ENCODE data around the gene ELOA. TPM values are rescaled to one million over a fixed set of nuclear protein-coding genes. Genes with fewer than 3 reads are reported as not detected.
A peak's percentile ranks its signal among the peaks of the same experiment; 100 is the strongest.

The ELOA gene
- total RNA-seq, 1 experiment from 2014 or later = 69.8 TPM

DNA sequence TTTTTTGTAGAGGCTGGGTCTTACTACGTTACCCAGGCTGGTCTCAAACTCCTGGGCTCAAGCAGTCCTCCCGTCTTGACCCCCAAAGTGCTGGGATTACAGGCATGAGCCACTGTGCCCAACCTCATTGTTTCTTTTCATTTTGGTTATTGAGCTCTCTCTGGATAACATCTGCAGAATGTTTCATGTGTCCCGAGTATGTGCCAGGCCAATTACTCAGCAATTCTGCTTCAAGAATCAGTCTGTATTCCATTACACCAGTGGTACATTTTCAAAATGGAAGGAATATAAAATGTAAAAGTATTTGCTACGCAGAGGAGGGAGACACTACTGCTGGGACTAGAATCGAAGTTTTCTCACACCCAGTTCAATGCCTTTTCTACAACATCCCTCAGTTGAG is 1.7 kb upstream of the ELOA start:
- Histone ChIP-seq H3K27ac (ENCODE audit: low read depth, low read length, poor library complexity, severe bottlenecking) (no peak overlapping the region), H3K9me3 (ENCODE audit: low read depth, low read length, poor library complexity, severe bottlenecking) (no peaks in the 10 kb centered on the region), H3K27me3 (replicated peaks; ENCODE audit: insufficient read depth, low read depth, low read length, poor library complexity) (no peaks in the 10 kb centered on the region), H3K36me3 (ENCODE audit: insufficient read depth, low read length, poor library complexity, severe bottlenecking) (peaks cover 4% of the 10 kb centered on the region), H3K4me3 (ENCODE audit: low read depth, low read length, poor library complexity, severe bottlenecking) (no peak overlapping the region), H3K4me1 (ENCODE audit: insufficient read depth, low read length, poor library complexity, severe bottlenecking) (peaks cover 12% of the 10 kb centered on the region)
- intact Hi-C loops (cut with micrococcal nuclease; ENCODE audit: unreplicated experiment) = no loop called here
- DNase-seq (ENCODE audit: low spot score) = no peak
- no TSS peak for BruUV-seq (replicated peaks)
- ChIA-PET CTCF (no interaction called here), POLR2A (ENCODE audit: low non-redundant PET) (no interaction called here)
- TF ChIP-seq EZH2 (IDR thresholded peaks at IDR 0.05; ENCODE audit: borderline replicate concordance, low read depth, low read length, poor library complexity, severe bottlenecking) = no peak
- TF ChIP-seq, protein P1, sequence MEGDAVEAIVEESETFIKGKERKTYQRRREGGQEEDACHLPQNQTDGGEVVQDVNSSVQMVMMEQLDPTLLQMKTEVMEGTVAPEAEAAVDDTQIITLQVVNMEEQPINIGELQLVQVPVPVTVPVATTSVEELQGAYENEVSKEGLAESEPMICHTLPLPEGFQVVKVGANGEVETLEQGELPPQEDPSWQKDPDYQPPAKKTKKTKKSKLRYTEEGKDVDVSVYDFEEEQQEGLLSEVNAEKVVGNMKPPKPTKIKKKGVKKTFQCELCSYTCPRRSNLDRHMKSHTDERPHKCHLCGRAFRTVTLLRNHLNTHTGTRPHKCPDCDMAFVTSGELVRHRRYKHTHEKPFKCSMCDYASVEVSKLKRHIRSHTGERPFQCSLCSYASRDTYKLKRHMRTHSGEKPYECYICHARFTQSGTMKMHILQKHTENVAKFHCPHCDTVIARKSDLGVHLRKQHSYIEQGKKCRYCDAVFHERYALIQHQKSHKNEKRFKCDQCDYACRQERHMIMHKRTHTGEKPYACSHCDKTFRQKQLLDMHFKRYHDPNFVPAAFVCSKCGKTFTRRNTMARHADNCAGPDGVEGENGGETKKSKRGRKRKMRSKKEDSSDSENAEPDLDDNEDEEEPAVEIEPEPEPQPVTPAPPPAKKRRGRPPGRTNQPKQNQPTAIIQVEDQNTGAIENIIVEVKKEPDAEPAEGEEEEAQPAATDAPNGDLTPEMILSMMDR (conservative IDR thresholded peaks at IDR 0.05; ENCODE audit: low read depth, low read length) = no peak

DNA sequence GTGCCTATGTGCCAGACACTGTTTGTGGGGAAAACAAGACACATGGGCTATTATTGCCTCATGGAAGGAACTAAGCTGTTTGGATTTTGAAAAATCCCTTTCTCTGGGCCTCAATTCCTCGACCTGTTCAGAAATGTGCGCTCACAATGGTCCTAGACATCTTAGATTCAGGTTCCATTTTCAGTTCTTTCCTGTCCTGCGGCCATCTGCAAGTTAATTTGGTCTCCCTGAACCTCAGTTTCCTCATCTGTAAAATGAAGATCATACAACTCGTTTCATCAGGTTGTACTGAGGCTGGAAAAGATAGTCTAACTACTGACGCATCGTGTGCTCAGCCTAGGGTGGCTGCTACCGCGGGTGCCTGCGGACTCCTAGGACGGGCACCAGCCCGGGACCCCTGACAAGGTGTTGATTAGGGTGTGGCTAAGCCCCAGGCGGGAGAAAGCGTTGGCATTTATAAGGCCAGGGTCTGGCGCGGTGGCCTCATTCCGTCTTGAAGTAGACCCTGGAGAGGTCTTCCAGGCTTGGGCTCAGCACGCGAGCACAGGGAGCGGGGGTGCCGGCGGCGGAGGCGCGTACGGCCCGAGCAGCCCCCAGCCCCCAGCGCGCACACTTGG is 493 bp upstream of the ELOA start:
- POLR2A ChIA-PET (ENCODE audit: low non-redundant PET) = interaction anchor here (1.4 kb wide), 1 partner anchor 12 kb away, joined by 6 read pairs; no protein-coding TSS in a partner anchor

DNA sequence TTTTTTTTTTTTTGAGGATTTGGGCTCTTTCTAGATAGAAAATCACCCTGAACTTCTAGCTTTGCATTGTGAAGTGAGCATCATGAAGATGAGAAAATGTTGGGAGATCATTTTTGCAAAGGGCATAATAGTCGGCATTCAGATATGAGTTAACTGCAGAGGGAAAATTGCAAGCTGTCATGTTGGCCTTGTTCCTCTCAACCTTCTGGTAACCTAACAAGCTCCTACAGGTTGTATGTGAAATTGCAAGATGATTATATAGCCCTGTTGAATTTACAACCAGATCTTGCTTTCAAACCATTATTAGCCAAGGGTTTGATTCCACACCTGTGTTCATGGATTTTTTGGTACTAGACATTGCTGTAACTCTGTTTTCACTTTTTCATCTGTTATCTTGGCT is 2.2 kb downstream of the ELOA start:
- intact Hi-C loops (cut with micrococcal nuclease; ENCODE audit: unreplicated experiment) = no loop called here
- Histone ChIP-seq H3K36me3 (ENCODE audit: insufficient read depth, low read length, poor library complexity, severe bottlenecking) (peaks cover 15% of the 10 kb centered on the region), H3K4me1 (ENCODE audit: insufficient read depth, low read length, poor library complexity, severe bottlenecking) (peaks cover 12% of the 10 kb centered on the region), H3K27ac (ENCODE audit: low read depth, low read length, poor library complexity, severe bottlenecking) (no peak overlapping the region), H3K27me3 (replicated peaks; ENCODE audit: insufficient read depth, low read depth, low read length, poor library complexity) (no peaks in the 10 kb centered on the region), H3K4me3 (ENCODE audit: low read depth, low read length, poor library complexity, severe bottlenecking) (peak overlapping the region; percentile 99), H3K9me3 (ENCODE audit: low read depth, low read length, poor library complexity, severe bottlenecking) (no peaks in the 10 kb centered on the region)
- no TSS peak for BruUV-seq (replicated peaks)
- peak; percentile 47 for DNase-seq (ENCODE audit: low spot score)
- CTCF ChIA-PET = interaction anchor here (1.5 kb wide), 1 partner anchor 9 kb away, joined by 3 read pairs; no protein-coding TSS in a partner anchor
- POLR2A ChIA-PET (ENCODE audit: low non-redundant PET) = interaction anchor here (0.7 kb wide), 1 partner anchor 186 kb away, joined by 7 read pairs; no protein-coding TSS in a partner anchor
- TF ChIP-seq, protein P1 (conservative IDR thresholded peaks at IDR 0.05; ENCODE audit: low read depth, low read length) = peak; percentile 33; the same call in 1 of the 2 replicates
- no peak for TF ChIP-seq EZH2 (IDR thresholded peaks at IDR 0.05; ENCODE audit: borderline replicate concordance, low read depth, low read length, poor library complexity, severe bottlenecking)

More for the DNA sequence above, 493 bp upstream of the ELOA start:
- CTCF ChIA-PET = interaction anchor here (0.7 kb wide), 1 partner anchor 60 kb away, joined by 4 read pairs; no protein-coding TSS in a partner anchor
- H3K4me3 ChIP-seq (ENCODE audit: low read depth, low read length, poor library complexity, severe bottlenecking) = peak overlapping the region; percentile 99
- H3K27ac ChIP-seq (ENCODE audit: low read depth, low read length, poor library complexity, severe bottlenecking) = peak overlapping the region; percentile 89
- H3K4me1 ChIP-seq (ENCODE audit: insufficient read depth, low read length, poor library complexity, severe bottlenecking) = peaks cover 12% of the 10 kb centered on the region
- intact Hi-C loops (cut with micrococcal nuclease; ENCODE audit: unreplicated experiment) = no loop called here
- H3K27me3 ChIP-seq (replicated peaks; ENCODE audit: insufficient read depth, low read depth, low read length, poor library complexity) = no peaks in the 10 kb centered on the region
- peak; percentile 6 for DNase-seq (ENCODE audit: low spot score)
- TSS peak; percentile 90 for BruUV-seq (replicated peaks)
- TF ChIP-seq EZH2 (IDR thresholded peaks at IDR 0.05; ENCODE audit: borderline replicate concordance, low read depth, low read length, poor library complexity, severe bottlenecking) = no peak
- TF ChIP-seq, protein P1 (conservative IDR thresholded peaks at IDR 0.05; ENCODE audit: low read depth, low read length) = no peak
- peaks cover 5% of the 10 kb centered on the region for H3K36me3 ChIP-seq (ENCODE audit: insufficient read depth, low read length, poor library complexity, severe bottlenecking)
- no peaks in the 10 kb centered on the region for H3K9me3 ChIP-seq (ENCODE audit: low read depth, low read length, poor library complexity, severe bottlenecking)

Data from A673 (cell line).